T47D (cell line): Measurements from ENCODE around the gene PLLP.
"Not testable (repeated sequence)": the region's sequence is repeated elsewhere in the genome, so short reads cannot be mapped to it uniquely, and the experiment has no call there.

ENCODE experiments used
- DNase-seq, 2 experiments: peaks; one replicate each; pipeline versions ENCODE4 v3.0.0 to v3.0.0-alpha.2; 2011 to 2012; ENCODE audit warnings: low read depth in 1 of 2, low spot score in 1 of 2
- JUND ChIP-seq: IDR thresholded peaks from 2 replicates; pipeline ENCODE4 v1.6.1; 2012; ENCODE audit warnings: low read depth
- in situ Hi-C: cut with HindIII; loops from 2 replicates; pipeline ENCODE4 v1.10.0; 2016; ENCODE audit warnings: low sequenced_read_pairs, low pct_unique_long_range_greater_than_20kb

The PLLP gene

GRCh38 chr16:57276596-57276995 is 7.9 kb downstream of the PLLP start:
- DNase-seq = no peak
- no peak for TF ChIP-seq JUND
- in situ Hi-C loops = no loop called here

GRCh38 chr16:57275946-57276345 is 8.5 kb downstream of the PLLP start:
- DNase-seq, in situ Hi-C loops: not testable (repeated sequence)

GRCh38 chr16:57273826-57274225 is 10.6 kb downstream of the PLLP start:
- no peak for DNase-seq
- TF ChIP-seq JUND = no peak
- in situ Hi-C loops = no loop called here

GRCh38 chr16:57273359-57273758 is 11.1 kb downstream of the PLLP start:
- no peak for DNase-seq
- TF ChIP-seq JUND = no peak
- in situ Hi-C loops = no loop called here

GRCh38 chr16:57271867-57272495 is 12.5 kb downstream of the PLLP start:
- DNase-seq = no peak
- no peak for TF ChIP-seq JUND
- in situ Hi-C loops = no loop called here

- DNase-seq = no peak
- in situ Hi-C loops = no loop called here
- no peak for TF ChIP-seq JUND
Measured at GRCh38 chr16:57271063-57271345, 13.5 kb downstream of the PLLP start.

GRCh38 chr16:57270221-57271062 is 14.0 kb downstream of the PLLP start:
- no peak for DNase-seq
- in situ Hi-C loops = no loop called here
- no peak for TF ChIP-seq JUND

GRCh38 chr16:57268804-57269800 is 15.4 kb downstream of the PLLP start:
- DNase-seq = no peak
- no peak for TF ChIP-seq JUND
- in situ Hi-C loops = no loop called here

- DNase-seq, in situ Hi-C loops: not testable (repeated sequence)
Measured at GRCh38 chr16:57267343-57267742, 17.1 kb downstream of the PLLP start.

GRCh38 chr16:57266531-57267260 is 17.8 kb downstream of the PLLP start:
- DNase-seq = no peak
- in situ Hi-C loops = no loop called here
- no peak for TF ChIP-seq JUND

- in situ Hi-C loops = no loop called here
- TF ChIP-seq JUND = no peak
- DNase-seq = peak; percentile 38 to 71
Measured at GRCh38 chr16:57265850-57266530, 18.5 kb downstream of the PLLP start.

- peak in 1 of 2 experiments; percentile 56 for DNase-seq
- in situ Hi-C loops = no loop called here
- TF ChIP-seq JUND = no peak
Measured at GRCh38 chr16:57264950-57265371, 19.5 kb downstream of the PLLP start.
